ENCODE results near the gene WRAP53.

DNA sequence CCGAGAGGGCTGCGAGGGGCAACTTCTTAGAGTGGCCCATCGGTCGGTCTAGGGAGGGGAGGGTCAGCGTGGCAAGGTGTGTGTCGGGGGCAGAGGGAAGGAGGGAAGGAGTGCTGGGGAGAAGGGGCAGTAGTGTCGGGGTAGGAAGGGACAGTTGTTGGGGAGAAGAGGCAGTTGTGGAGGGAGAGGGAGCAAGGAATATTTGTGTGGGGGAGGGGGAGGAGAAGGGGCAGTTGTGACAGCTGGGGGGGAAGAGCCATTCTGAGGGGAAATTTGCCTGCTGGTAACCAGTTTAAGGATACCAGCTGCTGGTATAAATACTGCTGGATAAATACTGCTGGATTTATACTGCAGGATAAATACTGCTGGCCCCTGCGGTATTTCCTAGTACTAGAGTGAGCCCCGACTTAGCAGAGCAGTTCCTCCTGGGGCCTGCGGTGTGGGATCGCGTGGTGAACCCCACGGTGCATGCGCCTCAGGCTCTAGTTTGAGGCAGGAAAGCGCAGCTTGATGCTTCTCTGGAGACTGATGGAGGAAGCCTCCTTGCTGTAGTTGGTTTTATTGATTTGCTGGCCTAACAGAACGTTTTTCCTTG, 29.6 kb downstream of the WRAP53 start:
- TF ChIP-seq, protein P1, sequence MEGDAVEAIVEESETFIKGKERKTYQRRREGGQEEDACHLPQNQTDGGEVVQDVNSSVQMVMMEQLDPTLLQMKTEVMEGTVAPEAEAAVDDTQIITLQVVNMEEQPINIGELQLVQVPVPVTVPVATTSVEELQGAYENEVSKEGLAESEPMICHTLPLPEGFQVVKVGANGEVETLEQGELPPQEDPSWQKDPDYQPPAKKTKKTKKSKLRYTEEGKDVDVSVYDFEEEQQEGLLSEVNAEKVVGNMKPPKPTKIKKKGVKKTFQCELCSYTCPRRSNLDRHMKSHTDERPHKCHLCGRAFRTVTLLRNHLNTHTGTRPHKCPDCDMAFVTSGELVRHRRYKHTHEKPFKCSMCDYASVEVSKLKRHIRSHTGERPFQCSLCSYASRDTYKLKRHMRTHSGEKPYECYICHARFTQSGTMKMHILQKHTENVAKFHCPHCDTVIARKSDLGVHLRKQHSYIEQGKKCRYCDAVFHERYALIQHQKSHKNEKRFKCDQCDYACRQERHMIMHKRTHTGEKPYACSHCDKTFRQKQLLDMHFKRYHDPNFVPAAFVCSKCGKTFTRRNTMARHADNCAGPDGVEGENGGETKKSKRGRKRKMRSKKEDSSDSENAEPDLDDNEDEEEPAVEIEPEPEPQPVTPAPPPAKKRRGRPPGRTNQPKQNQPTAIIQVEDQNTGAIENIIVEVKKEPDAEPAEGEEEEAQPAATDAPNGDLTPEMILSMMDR (IDR thresholded peaks at IDR 0.05 in 8 of 11, conservative IDR thresholded peaks at IDR 0.05 in 3 of 11), result no peak
- TF ChIP-seq POLR2A (IDR thresholded peaks at IDR 0.05) (no peak), POLR2AphosphoS5 (IDR thresholded peaks at IDR 0.05) (no peak)
